GM15510 (cell line): ENCODE measurements around the gene PTPN22.

Experiments
- POLR2A ChIP-seq: IDR thresholded peaks from 3 replicates; pipeline ENCODE4 v1.6.1; 2011; ENCODE audit warnings: borderline replicate concordance; ENCODE audit not compliant: insufficient read length; ENCODE audit errors: extremely low read depth

The PTPN22 gene

GRCh38 chr1:113782406-113782805, 89.1 kb downstream of the PTPN22 start:
- TF ChIP-seq POLR2A, result no peak

GRCh38 chr1:113780374-113781146, 91.0 kb downstream of the PTPN22 start:
- no peak for TF ChIP-seq POLR2A

- no peak for TF ChIP-seq POLR2A
These were observed 92.0 kb downstream of the PTPN22 start for GRCh38 chr1:113779542-113779941.

- TF ChIP-seq POLR2A, result no peak
These were observed 94.0 kb downstream of the PTPN22 start for GRCh38 chr1:113777561-113777960.

GRCh38 chr1:113770031-113770430, 101.5 kb downstream of the PTPN22 start:
- TF ChIP-seq POLR2A, result no peak

- TF ChIP-seq POLR2A, result no peak
These were observed 101.9 kb downstream of the PTPN22 start for GRCh38 chr1:113769601-113769970.

- TF ChIP-seq POLR2A, result no peak
These were observed 102.5 kb downstream of the PTPN22 start for GRCh38 chr1:113768916-113769600.

GRCh38 chr1:113765306-113766230, 105.9 kb downstream of the PTPN22 start:
- no peak for TF ChIP-seq POLR2A
